BJ (cell line): ENCODE results near the gene DGKH. TPM values are rescaled to one million over a fixed set of nuclear protein-coding genes. Genes with fewer than 3 reads are reported as not detected.

Experiments
- CTCF ChIA-PET: fragments of 350-600 bp; formaldehyde crosslinking; extraction: SDS; loops from one replicate; lab custom pipeline; 2021; ENCODE audit warnings: antibody characterized with exemption, inconsistent platforms; lab: Yijun Ruan, JAX
- POLR2A ChIA-PET: fragments of 300-600 bp; sonication (Branson Sonifier 250); formaldehyde crosslinking; extraction: SDS; loops from one replicate; lab custom pipeline; 2021; ENCODE audit warnings: antibody characterized with exemption; lab: Charles Lee
- DNase-seq: peaks from one replicate; pipeline ENCODE4 v3.0.0-alpha.2; 2011; ENCODE audit warnings: low read depth
- H3K27me3 ChIP-seq: 2 replicates; pipeline ENCODE4 v1.6.0; 2011; ENCODE audit warnings: low read length; ENCODE audit not compliant: control insufficient read depth, insufficient read depth
- H3K36me3 ChIP-seq: 2 replicates; pipeline ENCODE4 v1.5.1; 2011; ENCODE audit warnings: low read length; ENCODE audit not compliant: control insufficient read depth, insufficient read depth
- H3K4me3 ChIP-seq: 2 replicates; pipeline ENCODE4 v1.5.1; 2011; ENCODE audit warnings: low read depth, mild to moderate bottlenecking, control low read depth, low read length
- polyA plus RNA-seq: library from polyadenylated mRNA; depleted of rRNA; stranded (reverse); fragments of >200 nt; gene quantifications from 2 replicates; pipeline ENCODE4 v1.2.3, GENCODE V29; 2011
- TF ChIP-seq, protein P1 (sequence below): IDR thresholded peaks from 2 replicates; pipeline ENCODE4 v1.5.1; 2011; ENCODE audit warnings: low read depth, mild to moderate bottlenecking, control low read depth, inconsistent platforms, low read length, moderate library complexity; ENCODE audit not compliant: insufficient read depth

DGKH gene
- polyA plus RNA-seq, 1 experiment: 4.2 TPM

DNA sequence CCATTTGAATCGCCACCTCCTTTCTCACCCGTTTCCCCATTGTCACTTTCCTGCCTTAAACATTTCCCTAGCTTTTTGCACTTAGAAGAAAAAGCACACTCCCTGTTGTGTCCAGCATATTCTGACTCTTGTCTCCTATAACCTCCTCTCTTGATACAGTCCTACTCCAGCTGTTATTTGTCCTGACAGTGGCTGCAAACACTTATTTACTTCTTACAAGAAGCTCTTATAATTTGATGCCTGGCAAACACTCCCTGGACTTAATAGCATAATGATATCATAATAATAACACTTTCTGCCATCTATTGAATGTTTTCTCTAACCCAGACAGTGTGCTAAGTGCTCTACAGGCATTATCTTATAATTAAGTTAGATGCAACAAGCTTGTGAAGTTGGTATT is 76.6 kb downstream of the DGKH start:
- no peak for DNase-seq
- Histone ChIP-seq H3K27me3 (no peaks in the 10 kb centered on the region), H3K36me3 (no peaks in the 10 kb centered on the region; the same call in 1 of the 2 replicates), H3K4me3 (no peak overlapping the region)
- TF ChIP-seq, protein P1, sequence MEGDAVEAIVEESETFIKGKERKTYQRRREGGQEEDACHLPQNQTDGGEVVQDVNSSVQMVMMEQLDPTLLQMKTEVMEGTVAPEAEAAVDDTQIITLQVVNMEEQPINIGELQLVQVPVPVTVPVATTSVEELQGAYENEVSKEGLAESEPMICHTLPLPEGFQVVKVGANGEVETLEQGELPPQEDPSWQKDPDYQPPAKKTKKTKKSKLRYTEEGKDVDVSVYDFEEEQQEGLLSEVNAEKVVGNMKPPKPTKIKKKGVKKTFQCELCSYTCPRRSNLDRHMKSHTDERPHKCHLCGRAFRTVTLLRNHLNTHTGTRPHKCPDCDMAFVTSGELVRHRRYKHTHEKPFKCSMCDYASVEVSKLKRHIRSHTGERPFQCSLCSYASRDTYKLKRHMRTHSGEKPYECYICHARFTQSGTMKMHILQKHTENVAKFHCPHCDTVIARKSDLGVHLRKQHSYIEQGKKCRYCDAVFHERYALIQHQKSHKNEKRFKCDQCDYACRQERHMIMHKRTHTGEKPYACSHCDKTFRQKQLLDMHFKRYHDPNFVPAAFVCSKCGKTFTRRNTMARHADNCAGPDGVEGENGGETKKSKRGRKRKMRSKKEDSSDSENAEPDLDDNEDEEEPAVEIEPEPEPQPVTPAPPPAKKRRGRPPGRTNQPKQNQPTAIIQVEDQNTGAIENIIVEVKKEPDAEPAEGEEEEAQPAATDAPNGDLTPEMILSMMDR: no peak
- CTCF ChIA-PET: interaction anchor here (1.2 to 1.4 kb wide), 2 partner anchors 10 to 14 kb away, joined by 3 to 5 read pairs; no protein-coding TSS in a partner anchor
- POLR2A ChIA-PET: no interaction called here

DNA sequence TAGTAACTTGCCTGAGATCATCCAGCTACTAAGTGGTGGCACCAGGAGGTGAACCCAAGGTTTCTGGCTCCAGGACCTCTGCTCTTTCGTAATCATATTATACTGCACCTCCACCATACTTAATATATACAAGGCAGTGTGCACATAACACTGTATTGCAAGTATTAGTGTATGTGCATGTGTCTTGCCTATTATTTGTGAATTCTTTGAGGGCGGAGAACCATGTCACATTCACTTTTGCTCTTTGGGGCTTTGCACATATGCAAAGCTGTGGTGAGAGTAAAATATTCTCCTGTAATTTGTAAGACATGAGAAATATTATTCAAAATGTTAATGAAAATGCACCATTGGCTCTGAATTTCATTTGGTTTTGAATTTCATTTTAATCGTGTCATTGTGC is 78.6 kb downstream of the DGKH start:
- DNase-seq: no peak
- ChIA-PET CTCF (no interaction called here), POLR2A (no interaction called here)
- Histone ChIP-seq H3K27me3 (no peaks in the 10 kb centered on the region), H3K36me3 (peaks cover 7% of the 10 kb centered on the region; the same call in 1 of the 2 replicates), H3K4me3 (no peak overlapping the region)
- TF ChIP-seq, protein P1: no peak

DNA sequence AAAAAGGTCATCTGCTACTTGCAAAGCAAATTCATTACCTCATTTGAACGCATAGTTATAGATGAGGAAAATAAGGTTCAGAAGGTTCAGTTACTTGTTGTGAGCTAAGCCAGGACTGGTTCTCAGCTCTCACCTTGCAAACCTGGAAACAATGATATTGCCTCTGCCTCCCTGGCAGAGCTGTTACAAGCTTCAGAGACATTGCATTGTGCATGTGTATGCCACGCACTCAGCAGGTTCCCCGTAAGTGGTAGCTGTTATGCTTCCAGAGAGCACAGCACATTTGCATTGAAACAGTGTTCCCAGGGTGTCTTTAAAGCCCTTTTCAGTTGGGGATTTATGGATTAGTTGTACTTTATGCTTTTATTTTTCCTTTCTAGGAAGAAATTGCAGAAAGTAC is 80.6 kb downstream of the DGKH start:
- CTCF ChIA-PET: no interaction called here
- Histone ChIP-seq H3K4me3 (no peak overlapping the region), H3K27me3 (no peaks in the 10 kb centered on the region), H3K36me3 (peaks cover 7% of the 10 kb centered on the region; the same call in 1 of the 2 replicates)
- TF ChIP-seq, protein P1: no peak
- DNase-seq: no peak
- POLR2A ChIA-PET: no interaction called here

GRCh38 chr13:42136518-42136917 is 88.1 kb downstream of the DGKH start:
- H3K4me3 ChIP-seq: no peak overlapping the region
- TF ChIP-seq, protein P1: no peak
- H3K36me3 ChIP-seq: peaks cover 2% of the 10 kb centered on the region; the same call in 1 of the 2 replicates
- POLR2A ChIA-PET: no interaction called here
- no peaks in the 10 kb centered on the region for H3K27me3 ChIP-seq
- no peak for DNase-seq
- CTCF ChIA-PET: no interaction called here

DNA sequence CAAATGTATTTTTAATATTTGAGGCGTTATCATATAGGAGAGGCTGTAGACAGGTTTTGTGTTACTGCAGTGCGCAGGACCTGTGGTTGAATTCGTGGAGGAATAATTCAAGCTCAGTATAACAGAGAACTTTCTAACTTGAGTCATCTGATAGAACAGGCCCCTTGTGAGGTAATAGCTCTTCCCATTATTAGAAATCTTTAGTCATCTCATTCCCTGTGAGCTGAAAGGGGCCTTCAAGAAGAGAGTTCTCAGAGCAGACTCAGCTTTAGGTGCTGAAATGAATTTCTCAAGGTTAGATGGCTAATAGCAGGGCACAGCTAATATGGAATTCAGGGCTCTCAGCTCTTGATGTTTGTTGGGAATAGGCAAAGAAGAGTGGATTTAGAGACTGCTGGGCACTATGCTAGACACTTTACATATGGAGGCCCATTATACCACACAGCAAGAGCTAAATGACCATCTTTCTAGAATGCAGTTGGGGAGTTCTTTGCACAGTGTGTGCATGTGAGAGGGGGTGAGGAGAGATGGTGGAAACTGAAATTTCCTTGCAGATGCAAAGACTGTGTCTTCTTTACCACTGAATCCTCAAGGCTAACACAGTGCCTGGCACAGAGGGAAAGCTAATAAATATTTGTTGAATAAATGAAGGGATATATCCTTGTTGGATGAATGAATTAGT is 89.5 kb downstream of the DGKH start:
- Histone ChIP-seq H3K36me3 (peaks cover 2% of the 10 kb centered on the region; the same call in 1 of the 2 replicates), H3K4me3 (no peak overlapping the region), H3K27me3 (no peaks in the 10 kb centered on the region)
- DNase-seq: no peak
- POLR2A ChIA-PET: no interaction called here
- CTCF ChIA-PET: no interaction called here
- TF ChIP-seq, protein P1: no peak
